Measurements from ENCODE around the gene DDX49.
"Not testable (repeated sequence)": the region's sequence is repeated elsewhere in the genome, so short reads cannot be mapped to it uniquely, and the experiment has no call there.

DDX49 gene

DNA sequence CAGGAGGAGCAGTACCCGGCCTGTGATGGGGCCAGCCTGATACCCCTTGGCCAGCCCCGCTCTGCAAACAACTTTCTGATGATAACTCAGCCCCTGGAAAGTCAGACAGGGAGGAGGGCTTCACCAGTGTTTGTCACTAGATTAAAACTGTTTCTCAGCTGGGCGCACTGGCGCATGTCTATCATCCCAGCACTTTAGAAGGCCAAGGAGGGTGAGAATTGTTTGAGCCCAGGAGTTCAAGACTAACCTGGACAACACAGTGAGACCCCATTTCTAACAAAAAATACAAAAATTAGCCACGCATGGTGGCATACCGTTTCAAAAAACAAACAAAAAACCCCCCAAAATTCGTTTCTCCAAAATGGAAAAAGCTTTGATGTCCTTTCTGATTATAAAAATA is 18.0 kb upstream of the DDX49 start:
- no peak for TF ChIP-seq CTCF (IDR thresholded peaks at IDR 0.05; ENCODE audit: low read length, missing control alignments)
- no peak overlapping the region for H3K4me3 ChIP-seq (replicated peaks; ENCODE audit: low read depth, low read length)
- DNase-seq (ENCODE audit: low read depth) = no peak

- DNase-seq (ENCODE audit: low read depth); H3K4me3 ChIP-seq (replicated peaks; ENCODE audit: low read depth, low read length): not testable (repeated sequence)
Measured at GRCh38 chr19:18902519-18902918, 17.0 kb upstream of the DDX49 start.

DNA sequence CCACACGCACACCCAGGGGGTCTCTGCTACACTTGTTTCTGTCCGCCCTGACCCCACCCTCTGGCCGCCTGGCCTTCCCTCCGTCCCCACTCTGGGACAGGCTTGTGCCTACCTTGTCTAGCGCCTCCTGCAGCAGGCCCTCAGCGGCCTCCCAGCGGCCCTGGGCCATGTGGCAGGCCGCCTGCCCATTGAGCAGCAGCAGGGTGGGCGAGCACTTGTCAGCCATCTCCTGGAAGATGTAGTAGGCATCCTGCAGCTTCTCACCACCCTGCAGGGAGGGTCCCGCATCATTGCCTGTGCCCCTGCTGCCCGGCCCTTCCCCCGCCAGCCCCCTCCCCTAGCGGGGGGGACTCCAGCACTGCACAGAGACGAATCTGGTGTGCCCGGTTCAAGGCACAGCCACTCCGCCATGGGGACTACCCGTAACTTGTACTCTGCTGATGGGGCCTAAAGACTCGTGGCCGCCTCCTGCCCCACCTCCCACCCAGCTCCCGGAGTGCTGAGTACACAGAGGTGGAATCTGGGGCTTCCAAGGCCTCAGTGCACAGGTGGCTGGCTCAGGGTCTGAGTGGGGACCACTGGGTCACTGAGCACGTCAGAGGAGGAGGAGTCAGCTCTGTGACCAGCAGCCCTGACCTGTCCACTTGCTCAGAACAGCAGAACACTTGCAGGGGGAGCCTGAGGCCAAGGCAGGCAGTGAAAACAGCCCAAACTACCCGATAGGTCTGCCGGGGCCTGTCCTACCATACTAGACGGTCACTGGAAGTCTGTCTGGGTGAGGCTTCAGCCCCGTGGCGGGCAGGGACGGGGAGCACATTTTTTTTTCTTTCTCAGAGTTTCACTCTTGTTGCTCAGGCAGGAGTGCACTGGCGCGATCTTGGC is 16.1 kb upstream of the DDX49 start:
- no peak for TF ChIP-seq CTCF (IDR thresholded peaks at IDR 0.05; ENCODE audit: low read length, missing control alignments)
- DNase-seq (ENCODE audit: low read depth) = no peak
- H3K4me3 ChIP-seq (replicated peaks; ENCODE audit: low read depth, low read length) = no peak overlapping the region

DNA sequence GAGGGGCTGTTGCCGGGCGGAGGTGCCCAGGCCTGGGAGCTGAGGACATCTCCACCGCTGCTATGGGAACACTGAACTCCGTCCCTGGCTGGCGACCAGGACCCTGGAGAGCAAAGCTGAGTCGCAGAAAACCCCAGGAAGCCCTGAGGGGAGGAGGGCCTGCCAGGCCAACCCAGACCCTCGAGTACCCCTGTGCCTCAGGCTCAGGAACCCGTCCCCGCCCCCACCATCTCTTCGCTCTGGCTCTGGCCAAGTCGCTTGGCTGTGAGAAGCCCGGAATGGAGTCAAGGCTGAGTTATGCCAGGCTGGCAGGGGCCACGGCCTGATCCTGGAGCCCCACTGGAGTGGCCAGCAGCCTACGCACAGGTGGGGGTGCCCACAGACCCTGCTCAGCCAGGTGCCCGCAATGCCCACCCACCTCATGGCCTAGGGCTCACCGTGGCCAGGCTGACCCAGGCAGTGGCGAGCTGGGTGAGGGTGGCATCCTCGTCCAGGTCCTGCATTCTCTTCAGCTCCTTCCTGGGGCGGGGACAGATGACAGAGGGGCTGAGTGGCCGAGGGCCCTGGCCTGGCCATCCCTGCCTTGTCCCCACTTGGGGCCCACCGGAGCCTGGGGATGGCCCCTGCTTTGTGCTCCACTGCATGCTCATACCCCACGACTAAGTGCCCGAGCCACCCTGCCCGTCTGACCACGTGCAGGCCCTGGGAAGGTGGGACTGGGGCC is 15.0 kb upstream of the DDX49 start:
- H3K4me3 ChIP-seq (replicated peaks; ENCODE audit: low read depth, low read length) = no peak overlapping the region
- TF ChIP-seq CTCF (IDR thresholded peaks at IDR 0.05; ENCODE audit: low read length, missing control alignments) = no peak
- DNase-seq (ENCODE audit: low read depth) = no peak

DNA sequence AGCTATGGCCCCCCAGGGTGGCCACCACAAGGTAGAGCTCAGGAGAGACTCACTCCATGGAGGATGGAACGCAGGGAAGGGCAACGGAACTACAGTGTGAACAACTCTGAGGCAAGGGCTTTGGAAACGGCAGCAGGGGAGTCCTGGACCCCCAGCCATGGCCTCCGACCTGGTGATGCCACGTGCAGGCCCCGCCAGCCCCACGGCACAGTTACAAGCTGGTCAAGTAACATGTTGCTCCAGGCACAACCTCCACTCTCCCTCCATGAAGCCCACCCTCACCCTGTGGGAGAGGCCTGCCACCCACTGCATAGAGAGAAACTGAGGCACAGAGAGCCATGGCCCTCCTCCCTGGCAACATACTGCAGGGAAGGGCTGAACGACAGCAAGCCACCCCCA is 14.5 kb upstream of the DDX49 start:
- TF ChIP-seq CTCF (IDR thresholded peaks at IDR 0.05; ENCODE audit: low read length, missing control alignments) = no peak
- no peak for DNase-seq (ENCODE audit: low read depth)
- no peak overlapping the region for H3K4me3 ChIP-seq (replicated peaks; ENCODE audit: low read depth, low read length)

DNA sequence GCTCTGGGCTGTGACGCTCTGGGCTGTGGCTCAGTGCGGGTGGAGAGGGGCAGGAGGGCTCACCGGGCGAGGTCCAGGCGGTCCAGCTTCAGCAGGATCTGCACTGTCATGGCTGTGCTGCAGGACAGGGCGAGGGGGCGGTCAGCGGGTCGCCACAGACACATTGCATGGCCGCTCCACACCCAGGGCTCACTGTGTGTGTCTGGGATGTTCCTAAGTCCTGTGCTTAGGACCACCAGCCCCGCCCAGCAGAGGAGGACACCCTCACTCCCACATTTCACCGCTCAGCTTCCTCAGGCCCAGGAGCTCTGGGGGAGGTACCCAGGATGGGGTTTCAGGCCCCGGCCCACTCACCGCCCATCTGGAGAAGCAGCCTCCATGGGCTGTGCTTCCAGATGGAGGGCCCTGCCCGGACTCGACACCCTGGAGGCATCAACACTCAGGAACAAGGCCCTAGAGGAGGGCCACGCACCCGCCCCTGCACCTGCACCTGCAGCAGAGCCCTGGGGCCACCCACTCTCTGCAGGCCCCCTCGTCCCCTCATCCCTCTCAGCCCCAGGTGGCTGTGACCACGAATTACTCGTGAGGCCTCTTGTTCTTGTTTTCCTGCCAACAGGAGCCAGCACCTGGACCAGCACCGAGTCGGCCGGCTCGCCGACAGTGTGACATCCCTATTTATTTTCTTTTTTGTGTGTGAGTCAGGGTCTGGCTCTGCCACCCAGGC is 13.8 kb upstream of the DDX49 start:
- DNase-seq (ENCODE audit: low read depth) = no peak
- no peak overlapping the region for H3K4me3 ChIP-seq (replicated peaks; ENCODE audit: low read depth, low read length)
- no peak for TF ChIP-seq CTCF (IDR thresholded peaks at IDR 0.05; ENCODE audit: low read length, missing control alignments)

Data from fibroblast of pulmonary artery (primary cell).